ENCODE data around the gene CDK5RAP2.

- no peak for TF ChIP-seq CTCF (IDR thresholded peaks at IDR 0.05 in 4 of 5, conservative IDR thresholded peaks at IDR 0.05 in 1 of 5)
- no peak for TF ChIP-seq POLR2A (IDR thresholded peaks at IDR 0.05)
These were observed 144.9 kb downstream of the CDK5RAP2 start for GRCh38 chr9:120435091-120435490.
